HG03045 (cell line): ENCODE results near the gene RABL6.
A peak's percentile ranks its signal among the peaks of the same experiment; 100 is the strongest.
"Not testable (repeated sequence)": the region's sequence is repeated elsewhere in the genome, so short reads cannot be mapped to it uniquely, and the experiment has no call there.

Experiments used
- ATAC-seq: cut with Tn5 transposase; IDR thresholded peaks from one replicate; pipeline ENCODE4 v1.9.1; 2021; ENCODE audit warnings: mild to moderate bottlenecking, moderate library complexity; ENCODE audit not compliant: unreplicated experiment

RABL6 gene

DNA sequence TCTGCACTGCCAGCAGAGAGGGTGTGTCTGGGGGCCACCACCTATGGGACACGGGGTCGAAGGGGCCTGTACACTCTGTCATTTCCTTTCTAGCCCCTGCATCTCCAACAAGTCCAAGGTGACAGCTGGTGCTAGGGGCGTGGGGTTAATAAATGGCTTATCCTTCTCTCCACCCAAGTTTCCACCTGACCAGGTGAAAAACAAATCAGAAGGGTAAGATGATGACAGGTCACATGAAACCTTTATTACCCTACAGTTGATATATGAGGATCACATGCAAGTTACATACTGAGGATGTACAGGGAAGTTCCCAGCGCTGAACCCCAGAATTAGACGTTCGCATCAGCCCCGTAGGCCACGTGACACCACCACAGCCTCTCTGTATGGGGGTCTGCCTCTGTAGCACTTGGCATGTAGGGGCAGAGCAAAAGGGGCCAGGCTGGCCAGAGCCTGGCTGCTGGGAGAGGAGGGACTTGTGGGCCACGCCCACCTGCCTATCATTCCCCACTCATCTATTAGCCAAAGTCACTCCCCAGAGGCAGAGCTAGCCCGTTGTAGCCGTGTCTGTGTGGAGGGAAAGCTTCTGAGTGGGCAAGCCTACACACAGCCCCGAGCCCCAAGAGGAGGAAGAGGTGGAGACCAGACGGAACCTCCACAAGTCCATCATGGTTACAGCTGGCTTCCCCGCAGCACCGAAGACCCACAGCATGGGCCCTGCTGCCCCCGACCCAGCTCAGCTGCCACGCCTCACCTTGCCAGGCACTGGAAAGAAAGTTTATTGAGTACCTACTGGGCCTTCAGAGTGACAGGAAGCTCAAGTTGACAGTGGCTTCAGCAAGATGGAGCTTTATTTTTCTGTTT, 14.4 kb upstream of the RABL6 start:
- no peak for ATAC-seq

DNA sequence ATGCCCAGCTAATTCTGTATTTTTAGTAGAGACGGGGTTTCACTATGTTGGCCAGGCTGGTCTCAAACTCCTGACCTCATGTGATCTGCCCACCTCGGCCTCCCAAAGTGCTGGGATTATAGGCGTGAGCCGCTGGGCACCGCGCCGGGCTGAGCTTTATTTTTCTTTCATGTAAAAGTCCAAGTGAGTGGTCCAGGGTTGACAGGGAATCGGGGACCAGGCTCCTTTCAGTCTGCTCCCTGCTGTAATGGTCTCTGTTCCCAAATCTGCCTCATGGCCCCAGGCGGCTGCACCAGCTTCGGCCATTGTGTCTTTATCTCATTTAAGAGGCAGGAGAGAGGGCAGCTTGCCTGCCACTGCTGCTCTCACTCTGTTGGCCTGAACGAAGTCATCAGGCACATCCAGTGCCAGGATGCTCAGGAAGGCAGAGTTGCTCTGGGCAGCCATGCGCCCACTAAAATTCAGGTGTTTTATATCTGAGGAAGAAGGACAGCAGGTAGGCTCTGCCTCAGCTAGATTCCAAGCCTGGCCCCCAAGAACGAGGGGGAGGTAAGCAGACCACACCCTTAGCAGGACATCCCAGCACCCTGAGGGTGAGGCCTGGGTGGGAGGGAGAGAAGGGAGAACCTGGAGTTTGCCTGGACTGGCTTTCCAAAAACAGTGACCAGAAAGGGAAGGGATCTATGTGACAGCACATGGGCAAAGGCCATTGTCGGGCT, 13.3 kb upstream of the RABL6 start:
- no peak for ATAC-seq

- ATAC-seq, result no peak
Observed at GRCh38 chr9:136795000-136795348, 12.8 kb upstream of the RABL6 start.

GRCh38 chr9:136796238-136796774, 11.4 kb upstream of the RABL6 start, which contains the start of gene CCDC183:
TSS of gene CCDC183 (plus strand) at chr9:136796338. CDS start at chr9:136796398, 60 bp downstream.
- no peak for ATAC-seq

GRCh38 chr9:136796775-136797347, 10.9 kb upstream of the RABL6 start:
- ATAC-seq, result not testable (repeated sequence)

DNA sequence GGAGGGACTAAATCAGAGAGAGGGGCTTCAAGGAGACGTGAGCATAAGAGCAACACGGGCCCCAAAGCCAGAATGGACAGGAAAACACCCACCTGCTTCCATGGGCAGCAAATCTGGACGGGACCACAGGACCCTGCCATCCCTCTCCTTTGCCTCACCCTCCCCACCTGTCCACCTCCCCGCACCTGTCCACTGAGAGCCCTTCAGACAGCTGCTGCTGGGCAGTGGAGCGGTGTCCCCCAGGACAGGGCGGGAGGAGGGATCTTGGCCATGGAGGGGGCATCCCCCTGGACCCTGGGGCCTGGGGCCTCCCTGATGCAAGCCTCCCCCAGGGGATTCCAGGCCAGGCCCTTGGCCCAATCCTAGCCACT, 9.1 kb upstream of the RABL6 start:
- ATAC-seq, result no peak

DNA sequence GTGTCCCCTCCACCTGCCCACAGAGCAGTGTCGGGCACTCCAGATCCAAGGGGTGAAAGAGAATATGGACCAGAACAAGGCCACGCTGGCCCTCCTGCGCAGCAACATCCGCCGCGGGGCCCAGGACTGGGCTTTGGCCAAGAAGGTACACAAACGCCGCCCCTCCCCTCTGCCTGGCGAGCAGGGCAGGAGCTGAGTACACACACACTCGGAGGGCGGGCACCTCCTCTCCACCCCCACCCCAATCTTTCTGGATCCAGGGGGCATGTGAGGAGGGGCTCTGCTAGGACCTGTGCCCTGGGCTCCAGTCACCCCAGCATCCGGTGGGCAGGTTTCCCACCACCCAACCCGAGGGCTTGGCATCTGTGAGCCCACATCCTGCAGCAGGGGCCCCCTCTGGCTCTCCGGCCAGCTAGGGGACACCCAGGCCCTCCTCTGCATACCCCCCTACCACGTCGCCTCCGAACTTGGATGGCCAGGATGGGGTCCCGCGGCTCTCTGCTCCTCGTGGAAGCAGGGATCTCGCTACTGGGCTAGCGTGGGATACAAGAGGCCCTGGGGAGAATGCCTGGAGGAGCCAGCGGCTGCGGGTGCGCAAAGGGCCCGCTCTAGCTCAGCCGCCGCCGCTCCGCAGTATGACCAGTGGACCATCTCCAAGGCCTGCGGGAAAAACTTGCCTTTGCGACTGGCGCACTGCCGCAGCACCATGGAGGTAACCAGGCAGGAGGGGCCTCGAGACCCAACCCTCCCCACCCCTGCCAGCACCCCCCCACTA, 8.5 kb upstream of the RABL6 start:
- ATAC-seq, result no peak

GRCh38 chr9:136799854-136800657, 7.7 kb upstream of the RABL6 start:
- ATAC-seq, result no peak

- ATAC-seq, result no peak
Observed at GRCh38 chr9:136802321-136802720, 5.4 kb upstream of the RABL6 start.

- not testable (repeated sequence) for ATAC-seq
Observed at GRCh38 chr9:136803009-136803550, 4.7 kb upstream of the RABL6 start.

GRCh38 chr9:136803551-136804508, 3.9 kb upstream of the RABL6 start:
- no peak for ATAC-seq

- ATAC-seq, result no peak
Observed at GRCh38 chr9:136804509-136805206, 3.1 kb upstream of the RABL6 start.

DNA sequence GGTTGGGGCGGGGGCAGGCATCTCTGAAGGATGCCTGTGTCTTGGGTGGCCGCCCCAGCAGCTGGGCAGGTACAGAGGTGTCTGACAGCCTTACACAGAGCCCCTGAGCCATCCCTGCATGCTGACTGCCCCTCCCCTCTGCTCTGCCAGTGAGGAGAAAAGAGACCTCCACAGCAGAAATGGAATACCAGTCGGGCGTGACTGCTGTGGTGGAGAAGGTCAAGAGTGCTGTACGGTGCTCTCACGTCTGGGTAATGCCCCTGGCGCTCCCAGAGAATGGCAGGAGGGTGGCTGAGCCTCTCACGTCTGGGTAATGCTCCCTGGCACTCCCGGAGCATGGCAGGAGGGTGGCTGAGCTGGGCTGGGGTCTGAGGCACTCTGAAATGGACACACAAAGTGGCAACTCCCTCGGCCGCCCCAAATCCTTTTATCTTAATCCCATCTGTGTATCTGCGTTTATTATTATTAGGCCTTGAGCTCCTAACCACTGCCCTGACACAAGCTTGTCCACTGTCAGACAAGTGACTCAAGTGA, 2.5 kb upstream of the RABL6 start:
- ATAC-seq, result no peak

DNA sequence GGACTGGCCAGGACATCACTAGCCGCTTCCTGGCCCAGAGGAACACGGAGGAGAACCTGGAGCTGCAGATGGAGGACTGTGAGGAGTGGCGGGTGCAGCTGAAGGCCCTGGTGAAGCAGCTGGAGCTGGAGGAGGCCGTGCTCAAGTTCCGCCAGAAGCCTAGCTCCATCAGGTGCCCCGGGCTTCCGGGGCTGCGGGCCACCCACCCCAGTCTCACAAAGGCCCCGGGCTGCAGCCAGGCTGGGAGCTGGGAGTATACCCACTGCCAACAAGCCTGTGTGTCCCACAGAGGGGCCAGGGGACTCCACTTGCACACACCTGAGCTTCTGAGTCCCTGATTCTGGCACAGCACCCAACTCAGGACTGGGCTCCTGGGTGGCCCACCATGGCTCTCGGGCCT, 1.7 kb upstream of the RABL6 start:
- no peak for ATAC-seq

GRCh38 chr9:136806631-136807201, 1.0 kb upstream of the RABL6 start:
- ATAC-seq, result no peak

- ATAC-seq, result peak; percentile 34
Observed at GRCh38 chr9:136808075-136808805, 492 bp downstream of the RABL6 start.

GRCh38 chr9:136808806-136809158, 1.0 kb downstream of the RABL6 start:
- ATAC-seq, result no peak
